ENCODE results near the gene PAPPA. TPM values are rescaled to one million over a fixed set of nuclear protein-coding genes. Genes with fewer than 3 reads are reported as not detected.

Gene PAPPA
- total RNA-seq, 1 donor from 2014 or later = 1.3 TPM

GRCh38 chr9:116383133-116383532 lies 229.5 kb downstream of the PAPPA start:
- H3K36me3 ChIP-seq (ENCODE audit: control insufficient read depth, insufficient read depth, low read length) = no peaks in the 10 kb centered on the region
- FAIRE-seq (no peak), DNase-seq (ENCODE audit: low read depth) (no peak)
- no peak for TF ChIP-seq CTCF (IDR thresholded peaks at IDR 0.05; ENCODE audit: insufficient read depth, low read length, severe bottlenecking)
- H3K27me3 ChIP-seq (ENCODE audit: control insufficient read depth, insufficient read depth, low read length) = no peaks in the 10 kb centered on the region
- no peak overlapping the region for H3K4me3 ChIP-seq (ENCODE audit: low read depth, low read length)

- no peak for TF ChIP-seq CTCF (IDR thresholded peaks at IDR 0.05; ENCODE audit: insufficient read depth, low read length, severe bottlenecking)
- no peaks in the 10 kb centered on the region for H3K36me3 ChIP-seq (ENCODE audit: control insufficient read depth, insufficient read depth, low read length)
- FAIRE-seq (no peak), DNase-seq (ENCODE audit: low read depth) (peak; percentile 76)
- H3K27me3 ChIP-seq (ENCODE audit: control insufficient read depth, insufficient read depth, low read length) = no peaks in the 10 kb centered on the region
- H3K4me3 ChIP-seq (ENCODE audit: low read depth, low read length) = no peak overlapping the region
Measured at GRCh38 chr9:116383936-116384335, 230.3 kb downstream of the PAPPA start.

- no peak for TF ChIP-seq CTCF (IDR thresholded peaks at IDR 0.05; ENCODE audit: insufficient read depth, low read length, severe bottlenecking)
- DNase-seq (ENCODE audit: low read depth) (peak; percentile 77), FAIRE-seq (no peak)
- H3K27me3 ChIP-seq (ENCODE audit: control insufficient read depth, insufficient read depth, low read length) = no peaks in the 10 kb centered on the region
- no peak overlapping the region for H3K4me3 ChIP-seq (ENCODE audit: low read depth, low read length)
- no peaks in the 10 kb centered on the region for H3K36me3 ChIP-seq (ENCODE audit: control insufficient read depth, insufficient read depth, low read length)
Measured at GRCh38 chr9:116387934-116388698, 234.5 kb downstream of the PAPPA start.

GRCh38 chr9:116389541-116390302 lies 236.1 kb downstream of the PAPPA start:
- DNase-seq (ENCODE audit: low read depth) = peak; percentile 44
- Histone ChIP-seq H3K4me3 (ENCODE audit: low read depth, low read length) (no peak overlapping the region), H3K36me3 (ENCODE audit: control insufficient read depth, insufficient read depth, low read length) (no peaks in the 10 kb centered on the region), H3K27me3 (ENCODE audit: control insufficient read depth, insufficient read depth, low read length) (no peaks in the 10 kb centered on the region)
- no peak for FAIRE-seq
- no peak for TF ChIP-seq CTCF (IDR thresholded peaks at IDR 0.05; ENCODE audit: insufficient read depth, low read length, severe bottlenecking)

GRCh38 chr9:116390303-116391228 lies 237.0 kb downstream of the PAPPA start:
- no peaks in the 10 kb centered on the region for H3K36me3 ChIP-seq (ENCODE audit: control insufficient read depth, insufficient read depth, low read length)
- DNase-seq (ENCODE audit: low read depth) (no peak), FAIRE-seq (no peak)
- H3K27me3 ChIP-seq (ENCODE audit: control insufficient read depth, insufficient read depth, low read length) = no peaks in the 10 kb centered on the region
- H3K4me3 ChIP-seq (ENCODE audit: low read depth, low read length) = no peak overlapping the region
- no peak for TF ChIP-seq CTCF (IDR thresholded peaks at IDR 0.05; ENCODE audit: insufficient read depth, low read length, severe bottlenecking)
